Fibroblast of lung (primary cell): ENCODE results near the gene DCLRE1B. TPM values are rescaled to one million over a fixed set of nuclear protein-coding genes. Genes with fewer than 3 reads are reported as not detected.

Experiments used
- DNase-seq, 2 donors: peaks; one replicate each; pipeline versions ENCODE4 v3.0.0 to v3.0.0-alpha.2; 2010; ENCODE audit warnings: low read depth in 2 of 2
- H2AFZ ChIP-seq: 2 replicates; pipeline ENCODE4 v1.5.1; 2012; ENCODE audit warnings: low read length, control low read depth, inconsistent platforms
- H3K27ac ChIP-seq: 2 replicates; pipeline ENCODE4 v1.5.1; 2011; ENCODE audit warnings: low read length, control low read depth; ENCODE audit not compliant: insufficient read depth
- H3K27me3 ChIP-seq: 2 replicates; pipeline ENCODE4 v1.5.1; 2011; ENCODE audit warnings: mild to moderate bottlenecking, low read length; ENCODE audit not compliant: control insufficient read depth, insufficient read depth
- H3K36me3 ChIP-seq: 2 replicates; pipeline ENCODE4 v1.5.1; 2011; ENCODE audit warnings: low read length; ENCODE audit not compliant: control insufficient read depth, insufficient read depth
- H3K4me1 ChIP-seq: 2 replicates; pipeline ENCODE4 v1.5.1; 2011; ENCODE audit warnings: low read length; ENCODE audit not compliant: control insufficient read depth, insufficient read depth; ENCODE audit errors: extremely low read depth
- H3K4me2 ChIP-seq: 2 replicates; pipeline ENCODE4 v1.5.1; 2011; ENCODE audit warnings: low read length, control low read depth; ENCODE audit not compliant: insufficient read depth; ENCODE audit errors: extremely low read depth
- H3K4me3 ChIP-seq, 4 experiments: fragments of 200-600 bp in 1 of 4; sonication (generic) in 1 of 4; replicated peaks in 1 of 4; 2 replicates each; pipeline ENCODE4 v1.5.1; 2011 to 2016; ENCODE audit warnings: low read length in 4 of 4, low read depth in 3 of 4, mild to moderate bottlenecking in 3 of 4, control low read depth in 2 of 4, inconsistent platforms in 1 of 4, mixed read lengths in 1 of 4; ENCODE audit not compliant: insufficient read depth in 1 of 4; ENCODE audit errors: control extremely low read depth in 1 of 4
- H3K79me2 ChIP-seq: 2 replicates; pipeline ENCODE4 v1.5.1; 2012; ENCODE audit warnings: mild to moderate bottlenecking, low read length, inconsistent platforms; ENCODE audit not compliant: control insufficient read depth, insufficient read depth
- H3K9ac ChIP-seq: 2 replicates; pipeline ENCODE4 v1.5.1; 2011; ENCODE audit warnings: mild to moderate bottlenecking, low read length, control low read depth; ENCODE audit not compliant: insufficient read depth
- H3K9me3 ChIP-seq: 2 replicates; pipeline ENCODE4 v1.5.1; 2012; ENCODE audit warnings: low read depth, low read length; ENCODE audit not compliant: control insufficient read depth, insufficient read depth
- H4K20me1 ChIP-seq: 2 replicates; pipeline ENCODE4 v1.5.1; 2011; ENCODE audit warnings: low read length; ENCODE audit not compliant: control insufficient read depth, insufficient read depth; ENCODE audit errors: extremely low read depth
- EZH2 ChIP-seq: IDR thresholded peaks from 2 replicates; pipeline ENCODE4 v1.5.1; 2012; ENCODE audit warnings: low read length, control low read depth, mild to moderate bottlenecking; ENCODE audit errors: missing control alignments
- polyA plus RNA-seq, 2 donors: library from polyadenylated mRNA; depleted of rRNA in 1 of 2; stranded (reverse) in 1 of 2; unstranded in 1 of 2; fragments of >200 nt; gene quantifications; 2 replicates each; pipeline ENCODE4 v1.2.1, GENCODE V29; 2011 to 2012; ENCODE audit warnings: missing spikeins in 1 of 2
- total RNA-seq: library from RNA; depleted of rRNA; stranded (reverse); fragments of >200 nt; gene quantifications from 2 replicates; pipeline ENCODE4 v1.2.1, GENCODE V29; 2014
- TF ChIP-seq, protein P1 (sequence below), 2 donors: IDR thresholded peaks in 1 of 2; conservative IDR thresholded peaks in 1 of 2; 1 replicate in 1 of 2; 2 replicates in 1 of 2; pipeline ENCODE4 v1.5.1; 2011 to 2012; ENCODE audit warnings: low read length in 2 of 2, control low read depth in 1 of 2, inconsistent platforms in 1 of 2, low read depth in 1 of 2, mild to moderate bottlenecking in 1 of 2

The DCLRE1B gene
- total and polyA plus RNA-seq, 2 donors (not counting 1 experiment from before 2014, with no cell fraction given), result 0.66 to 3.4 TPM

GRCh38 chr1:113859478-113860175, 45.5 kb upstream of the DCLRE1B start:
- H3K4me2 ChIP-seq, result peak overlapping the region; percentile 30
- H3K27me3 ChIP-seq, result no peaks in the 10 kb centered on the region
- TF ChIP-seq, protein P1, sequence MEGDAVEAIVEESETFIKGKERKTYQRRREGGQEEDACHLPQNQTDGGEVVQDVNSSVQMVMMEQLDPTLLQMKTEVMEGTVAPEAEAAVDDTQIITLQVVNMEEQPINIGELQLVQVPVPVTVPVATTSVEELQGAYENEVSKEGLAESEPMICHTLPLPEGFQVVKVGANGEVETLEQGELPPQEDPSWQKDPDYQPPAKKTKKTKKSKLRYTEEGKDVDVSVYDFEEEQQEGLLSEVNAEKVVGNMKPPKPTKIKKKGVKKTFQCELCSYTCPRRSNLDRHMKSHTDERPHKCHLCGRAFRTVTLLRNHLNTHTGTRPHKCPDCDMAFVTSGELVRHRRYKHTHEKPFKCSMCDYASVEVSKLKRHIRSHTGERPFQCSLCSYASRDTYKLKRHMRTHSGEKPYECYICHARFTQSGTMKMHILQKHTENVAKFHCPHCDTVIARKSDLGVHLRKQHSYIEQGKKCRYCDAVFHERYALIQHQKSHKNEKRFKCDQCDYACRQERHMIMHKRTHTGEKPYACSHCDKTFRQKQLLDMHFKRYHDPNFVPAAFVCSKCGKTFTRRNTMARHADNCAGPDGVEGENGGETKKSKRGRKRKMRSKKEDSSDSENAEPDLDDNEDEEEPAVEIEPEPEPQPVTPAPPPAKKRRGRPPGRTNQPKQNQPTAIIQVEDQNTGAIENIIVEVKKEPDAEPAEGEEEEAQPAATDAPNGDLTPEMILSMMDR (conservative IDR thresholded peaks at IDR 0.05 in 1 of 2, IDR thresholded peaks at IDR 0.05 in 1 of 2; ENCODE audit: low read depth in 1 of 2, low read length in 2 of 2), result no peak
- no peak for TF ChIP-seq EZH2
- H3K4me1 ChIP-seq, result peaks cover 12% of the 10 kb centered on the region
- no peaks in the 10 kb centered on the region for H3K79me2 ChIP-seq
- no peak overlapping the region for H3K27ac ChIP-seq
- no peaks in the 10 kb centered on the region for H3K9me3 ChIP-seq
- peak overlapping the region; percentile 87 for H2AFZ ChIP-seq
- no peak overlapping the region for H3K4me3 ChIP-seq
- H3K36me3 ChIP-seq, result no peaks in the 10 kb centered on the region
- no peak for DNase-seq
- no peak overlapping the region for H3K9ac ChIP-seq
- H4K20me1 ChIP-seq, result no peaks in the 10 kb centered on the region

GRCh38 chr1:113860891-113861290, 44.2 kb upstream of the DCLRE1B start:
- Histone ChIP-seq H3K9ac (peak overlapping the region; percentile 26), H3K27ac (peak overlapping the region; percentile 86), H3K36me3 (no peaks in the 10 kb centered on the region), H3K27me3 (no peaks in the 10 kb centered on the region), H4K20me1 (no peaks in the 10 kb centered on the region), H2AFZ (peak overlapping the region; percentile 96), H3K4me3 (peak overlapping the region in 1 of 4 experiments; percentile 13), H3K4me2 (peak overlapping the region; percentile 60), H3K9me3 (no peaks in the 10 kb centered on the region), H3K79me2 (no peaks in the 10 kb centered on the region), H3K4me1 (peaks cover 12% of the 10 kb centered on the region)
- peak; percentile 55 to 85 for DNase-seq
- TF ChIP-seq, protein P1 (conservative IDR thresholded peaks at IDR 0.05 in 1 of 2, IDR thresholded peaks at IDR 0.05 in 1 of 2; ENCODE audit: low read depth in 1 of 2, low read length in 2 of 2), result no peak
- no peak for TF ChIP-seq EZH2

- H3K9me3 ChIP-seq, result no peaks in the 10 kb centered on the region
- no peak overlapping the region for H2AFZ ChIP-seq
- H3K27ac ChIP-seq, result no peak overlapping the region
- H3K9ac ChIP-seq, result no peak overlapping the region
- H3K4me3 ChIP-seq, result no peak overlapping the region
- no peak overlapping the region for H3K4me2 ChIP-seq
- H3K4me1 ChIP-seq, result peaks cover 12% of the 10 kb centered on the region
- H3K27me3 ChIP-seq, result no peaks in the 10 kb centered on the region
- H3K79me2 ChIP-seq, result no peaks in the 10 kb centered on the region
- H3K36me3 ChIP-seq, result no peaks in the 10 kb centered on the region
- DNase-seq, result no peak
- no peaks in the 10 kb centered on the region for H4K20me1 ChIP-seq
- TF ChIP-seq EZH2, result no peak
- TF ChIP-seq, protein P1 (conservative IDR thresholded peaks at IDR 0.05 in 1 of 2, IDR thresholded peaks at IDR 0.05 in 1 of 2; ENCODE audit: low read depth in 1 of 2, low read length in 2 of 2), result no peak
These were observed 43.5 kb upstream of the DCLRE1B start for GRCh38 chr1:113861641-113862040.
